Measurements from ENCODE around the gene OTX1. TPM values are rescaled to one million over a fixed set of nuclear protein-coding genes. Genes with fewer than 3 reads are reported as not detected.
"Not testable (repeated sequence)": the region's sequence is repeated elsewhere in the genome, so short reads cannot be mapped to it uniquely, and the experiment has no call there.

OTX1 gene
- not detected for total RNA-seq
- total RNA-seq: 0 reads per million in 2 donors

DNA sequence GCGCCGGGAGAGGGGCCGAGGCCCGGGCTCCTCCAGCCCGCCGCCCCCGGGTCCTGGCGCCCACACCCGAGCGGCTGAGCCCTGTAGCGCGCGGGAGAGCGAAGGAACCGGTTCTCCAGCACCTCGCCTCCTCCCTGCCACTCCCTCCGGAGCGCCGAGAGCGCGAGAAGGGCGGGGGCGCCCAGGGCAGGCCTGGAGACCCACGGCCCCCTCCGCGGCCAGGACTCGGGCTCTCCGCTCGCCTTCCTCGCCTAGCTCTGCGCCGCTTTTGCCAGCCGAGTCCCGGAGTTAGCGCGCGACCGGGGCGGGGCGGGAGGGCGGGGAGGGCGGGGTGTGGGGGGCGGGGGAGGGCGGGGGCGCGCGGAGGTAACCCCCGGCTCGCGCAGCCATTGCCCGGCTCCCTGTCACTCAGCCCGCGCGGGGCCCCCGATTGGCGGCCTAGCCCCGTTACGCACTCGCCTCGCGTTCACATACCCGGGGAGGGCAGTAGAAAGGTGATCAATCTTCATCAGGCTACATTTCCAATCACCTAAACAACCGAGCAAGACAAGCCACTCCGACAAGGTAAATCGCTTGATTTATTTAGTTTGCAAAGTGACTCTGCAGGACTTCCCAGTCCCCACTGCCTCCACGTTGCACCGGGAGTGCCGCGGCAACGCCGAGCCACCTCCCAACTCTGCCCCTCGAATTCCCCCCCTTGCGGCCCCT is at the start of gene OTX1:
OTX1 (plus strand) TSS at position 497 of the 708 bp plus-strand sequence. CDS start 2,161 bp downstream, outside the sequence.
- no peaks in the 10 kb centered on the region for H3K9me3 ChIP-seq (ENCODE audit: control insufficient read depth, low read length, poor library complexity, severe bottlenecking)
- H3K27ac Mint-ChIP-seq: peak within 1 kb of the TSS; percentile 67
- H3K4me3 Mint-ChIP-seq: peak within 1 kb of the TSS; percentile 95
- ATAC-seq: peak; percentile 76
- peaks cover 86% of the 10 kb centered on the region for H3K27me3 Mint-ChIP-seq
- peaks cover 7% of the 10 kb centered on the region for H3K36me3 Mint-ChIP-seq (ENCODE audit: low read depth)
- peaks cover 40% of the 10 kb centered on the region for H3K4me1 Mint-ChIP-seq
- DNase-seq: peak in 1 of 3 donors; percentile 31

DNA sequence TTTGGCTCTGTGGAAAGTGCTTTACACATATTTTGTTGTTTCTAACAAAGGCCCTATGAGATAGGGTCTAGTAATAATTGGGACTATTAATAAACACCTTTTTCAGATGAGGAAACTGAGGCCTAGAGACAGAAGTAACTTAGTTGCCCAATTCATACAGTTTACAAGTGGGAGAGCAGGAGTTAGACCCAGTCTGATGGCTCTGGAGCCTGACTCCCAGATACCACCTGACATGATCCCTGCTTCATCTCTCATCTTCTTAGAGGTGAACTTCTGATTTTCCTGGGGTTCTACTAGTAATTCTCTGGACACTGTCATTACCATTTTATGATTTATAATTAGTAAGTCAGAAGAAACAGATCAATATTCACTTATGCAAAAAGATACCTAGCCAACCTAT is 49.1 kb upstream of the OTX1 start:
- Mint-ChIP-seq H3K27me3 (no peaks in the 10 kb centered on the region), H3K4me3 (no peak overlapping the region), H3K27ac (no peak overlapping the region), H3K4me1 (no peaks in the 10 kb centered on the region), H3K36me3 (ENCODE audit: low read depth) (peaks cover 7% of the 10 kb centered on the region)
- DNase-seq: no peak
- H3K9me3 ChIP-seq (ENCODE audit: control insufficient read depth, low read length, poor library complexity, severe bottlenecking): no peaks in the 10 kb centered on the region
- ATAC-seq: no peak

DNA sequence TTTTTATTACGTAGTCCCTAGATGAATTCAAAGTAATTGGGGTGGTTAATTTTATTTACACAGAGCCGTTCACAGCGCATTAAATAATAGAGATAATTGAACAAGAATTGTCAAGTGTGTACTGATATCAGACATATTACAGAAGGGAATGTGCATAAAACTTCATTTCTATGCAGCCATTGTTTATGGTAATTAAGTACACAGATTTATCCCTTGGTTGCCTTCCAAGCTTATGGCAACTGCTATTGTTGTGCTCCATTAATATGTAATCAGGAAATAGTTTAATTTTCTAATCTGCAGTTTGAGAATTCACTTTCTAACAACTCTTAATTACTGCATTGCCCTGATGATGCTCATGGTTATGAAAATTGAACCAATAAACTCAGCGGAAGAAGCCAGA is 47.3 kb upstream of the OTX1 start:
- H3K27me3 Mint-ChIP-seq: no peaks in the 10 kb centered on the region
- ATAC-seq (no peak), DNase-seq (no peak)
- no peak overlapping the region for H3K27ac Mint-ChIP-seq
- peaks cover 2% of the 10 kb centered on the region for H3K36me3 Mint-ChIP-seq (ENCODE audit: low read depth)
- no peaks in the 10 kb centered on the region for H3K9me3 ChIP-seq (ENCODE audit: control insufficient read depth, low read length, poor library complexity, severe bottlenecking)
- no peak overlapping the region for H3K4me3 Mint-ChIP-seq
- H3K4me1 Mint-ChIP-seq: no peaks in the 10 kb centered on the region

DNA sequence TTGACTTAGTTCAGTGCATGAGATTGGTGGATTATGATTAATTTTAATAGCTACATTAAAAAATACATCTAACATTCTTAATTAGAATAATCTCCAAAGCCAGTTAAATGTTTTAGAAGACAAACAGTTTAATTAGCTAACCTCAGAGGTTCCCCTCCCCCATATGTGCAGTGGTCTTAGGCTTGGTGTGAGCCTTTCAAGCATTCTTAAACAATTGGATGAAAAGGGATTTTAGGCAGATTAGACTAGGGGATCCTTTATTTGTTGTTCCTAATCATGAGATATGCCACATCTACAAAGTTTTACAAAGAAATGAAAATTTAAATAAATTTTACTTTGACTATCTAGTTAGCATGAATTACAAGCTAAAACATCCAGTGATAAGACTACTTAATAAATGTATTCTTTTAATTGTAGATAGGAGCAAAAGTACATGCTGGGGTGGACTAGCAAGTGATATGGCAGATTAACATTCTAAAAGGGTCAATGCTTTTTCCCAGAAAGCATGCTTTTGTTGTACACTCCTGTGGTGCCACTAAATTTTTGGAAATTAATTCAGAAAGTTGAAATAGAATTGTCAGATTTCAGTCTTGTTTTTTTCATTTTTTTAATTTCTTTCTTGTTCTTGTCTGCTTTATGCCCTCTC is 42.7 kb upstream of the OTX1 start:
- DNase-seq: no peak
- no peaks in the 10 kb centered on the region for H3K27me3 Mint-ChIP-seq
- peaks cover 3% of the 10 kb centered on the region for H3K36me3 Mint-ChIP-seq (ENCODE audit: low read depth)
- no peaks in the 10 kb centered on the region for H3K4me1 Mint-ChIP-seq
- H3K4me3 Mint-ChIP-seq: no peak overlapping the region
- H3K27ac Mint-ChIP-seq: no peak overlapping the region
- no peak for ATAC-seq
- H3K9me3 ChIP-seq (ENCODE audit: control insufficient read depth, low read length, poor library complexity, severe bottlenecking): no peaks in the 10 kb centered on the region

DNA sequence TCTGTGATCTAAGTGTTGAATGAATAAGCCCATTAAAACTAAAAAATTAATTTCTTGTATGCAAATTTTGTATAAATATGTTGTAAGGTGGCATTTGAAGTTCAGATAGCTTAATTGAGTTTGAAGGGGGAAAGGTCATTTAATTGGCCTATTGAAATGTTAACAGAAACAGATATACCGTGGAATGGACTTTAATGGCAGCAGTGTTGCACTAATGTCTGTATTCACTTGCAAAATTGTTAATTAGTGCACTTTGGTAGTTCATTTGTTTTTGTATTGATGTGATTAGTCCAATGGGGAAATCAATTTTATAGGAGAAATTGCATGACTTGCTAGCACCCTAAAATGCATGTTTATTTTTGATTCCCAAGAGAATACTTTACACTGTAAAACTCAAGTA is 41.8 kb upstream of the OTX1 start:
- Mint-ChIP-seq H3K4me3 (no peak overlapping the region), H3K36me3 (ENCODE audit: low read depth) (peaks cover 3% of the 10 kb centered on the region), H3K4me1 (no peaks in the 10 kb centered on the region), H3K27me3 (no peaks in the 10 kb centered on the region), H3K27ac (no peak overlapping the region)
- DNase-seq: no peak
- H3K9me3 ChIP-seq (ENCODE audit: control insufficient read depth, low read length, poor library complexity, severe bottlenecking): no peaks in the 10 kb centered on the region
- no peak for ATAC-seq

DNA sequence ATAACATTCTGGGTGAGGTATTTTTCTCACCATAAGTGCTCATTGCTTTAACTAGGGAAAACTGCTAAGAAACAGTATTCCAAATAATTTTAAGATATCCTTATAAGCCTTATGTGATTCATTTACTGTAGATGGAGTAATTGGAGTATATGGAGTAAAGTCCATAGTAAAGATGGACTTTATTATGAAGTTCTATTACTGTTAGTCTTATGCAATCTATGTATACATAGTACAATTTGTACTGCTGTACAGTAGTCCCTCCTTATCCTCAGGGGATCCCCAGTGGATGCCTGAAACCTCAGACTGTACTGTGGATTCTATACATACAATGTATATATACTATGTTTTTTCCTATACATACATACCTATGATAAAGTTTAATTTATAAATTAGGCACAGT is 41.1 kb upstream of the OTX1 start:
- Mint-ChIP-seq H3K4me3 (no peak overlapping the region), H3K27ac (no peak overlapping the region), H3K27me3 (no peaks in the 10 kb centered on the region), H3K4me1 (no peaks in the 10 kb centered on the region), H3K36me3 (ENCODE audit: low read depth) (peaks cover 3% of the 10 kb centered on the region)
- DNase-seq: no peak
- no peak for ATAC-seq
- no peaks in the 10 kb centered on the region for H3K9me3 ChIP-seq (ENCODE audit: control insufficient read depth, low read length, poor library complexity, severe bottlenecking)

DNA sequence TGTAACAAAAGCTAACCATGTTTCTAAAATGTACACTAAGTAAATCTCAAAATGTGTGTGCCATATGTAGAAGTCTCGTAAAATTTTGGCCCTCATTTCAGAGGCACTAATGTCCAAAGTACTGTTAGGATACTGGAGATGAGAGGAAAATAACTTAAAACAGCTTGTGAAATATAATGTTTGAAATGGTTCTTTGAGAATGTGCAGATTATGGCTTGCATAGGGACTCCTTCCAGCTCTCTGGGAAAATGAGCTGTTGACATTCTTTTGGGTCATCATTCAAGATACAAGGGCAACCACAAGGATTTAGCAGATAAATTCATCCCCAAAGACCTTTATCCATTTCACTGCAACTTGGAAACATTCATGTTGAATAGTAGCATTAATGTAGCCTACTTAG is 38.1 kb upstream of the OTX1 start:
- H3K9me3 ChIP-seq (ENCODE audit: control insufficient read depth, low read length, poor library complexity, severe bottlenecking): no peaks in the 10 kb centered on the region
- DNase-seq (no peak), ATAC-seq (no peak)
- Mint-ChIP-seq H3K36me3 (ENCODE audit: low read depth) (peaks cover 3% of the 10 kb centered on the region), H3K27me3 (no peaks in the 10 kb centered on the region), H3K4me3 (no peak overlapping the region), H3K27ac (no peak overlapping the region), H3K4me1 (no peaks in the 10 kb centered on the region)

DNA sequence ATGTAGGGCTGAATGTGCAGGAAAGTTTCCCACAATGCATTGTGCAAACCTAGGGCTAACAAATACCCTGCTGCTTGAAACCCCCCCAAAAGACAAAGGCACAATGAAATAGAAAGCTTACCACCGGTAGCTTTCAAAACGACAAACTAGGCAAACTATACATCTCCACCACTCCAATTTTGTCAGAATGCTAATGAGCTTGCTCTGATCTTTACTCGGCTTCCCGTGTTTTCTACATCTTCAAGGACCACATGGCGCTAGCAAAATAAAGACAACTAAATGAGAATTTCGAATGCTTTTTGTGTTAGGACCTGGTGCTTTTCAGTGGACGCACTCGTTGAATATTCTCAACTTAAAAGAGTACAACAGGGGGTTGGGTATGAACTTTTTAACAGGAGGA is 37.2 kb upstream of the OTX1 start:
- Mint-ChIP-seq H3K27ac (no peak overlapping the region), H3K27me3 (no peaks in the 10 kb centered on the region), H3K36me3 (ENCODE audit: low read depth) (peaks cover 3% of the 10 kb centered on the region), H3K4me1 (no peaks in the 10 kb centered on the region), H3K4me3 (no peak overlapping the region)
- DNase-seq (no peak), ATAC-seq (no peak)
- H3K9me3 ChIP-seq (ENCODE audit: control insufficient read depth, low read length, poor library complexity, severe bottlenecking): no peaks in the 10 kb centered on the region

- DNase-seq (no peak), ATAC-seq (no peak)
- Mint-ChIP-seq H3K27ac (no peak overlapping the region), H3K4me3 (no peak overlapping the region), H3K27me3 (no peaks in the 10 kb centered on the region), H3K36me3 (ENCODE audit: low read depth) (peaks cover 3% of the 10 kb centered on the region), H3K4me1 (no peaks in the 10 kb centered on the region)
- H3K9me3 ChIP-seq (ENCODE audit: control insufficient read depth, low read length, poor library complexity, severe bottlenecking): no peaks in the 10 kb centered on the region
Measured at GRCh38 chr2:63015389-63015788, 35.2 kb upstream of the OTX1 start.

GRCh38 chr2:63018439-63018838 is 32.2 kb upstream of the OTX1 start:
- Mint-ChIP-seq H3K36me3 (ENCODE audit: low read depth) (peaks cover 5% of the 10 kb centered on the region), H3K27me3 (no peaks in the 10 kb centered on the region), H3K4me1 (peaks cover 2% of the 10 kb centered on the region), H3K27ac (no peak overlapping the region), H3K4me3 (no peak overlapping the region)
- no peak for ATAC-seq
- no peaks in the 10 kb centered on the region for H3K9me3 ChIP-seq (ENCODE audit: control insufficient read depth, low read length, poor library complexity, severe bottlenecking)
- no peak for DNase-seq

DNA sequence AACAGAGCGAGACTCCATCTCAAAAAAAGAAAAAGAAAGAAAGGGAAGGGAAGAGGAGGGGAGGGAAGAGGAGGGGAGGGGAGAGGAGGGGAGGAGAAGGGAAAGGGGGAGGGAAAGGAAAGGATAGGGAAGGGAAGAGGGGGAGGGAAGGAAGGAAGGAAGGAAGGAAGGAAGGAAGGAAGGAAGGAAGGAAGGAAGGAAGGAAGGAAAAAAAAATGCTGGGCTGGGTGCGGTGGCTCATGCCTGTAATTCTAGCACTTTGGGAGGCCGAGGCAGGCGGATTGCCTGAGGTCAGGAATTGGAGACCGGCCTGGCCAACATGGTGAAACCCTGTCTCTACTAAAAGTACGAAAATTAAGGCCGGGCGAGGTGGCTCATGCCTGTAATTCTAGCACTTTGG is 30.9 kb upstream of the OTX1 start:
- H3K9me3 ChIP-seq (ENCODE audit: control insufficient read depth, low read length, poor library complexity, severe bottlenecking); H3K4me1 Mint-ChIP-seq; H3K36me3 Mint-ChIP-seq (ENCODE audit: low read depth); H3K4me3 Mint-ChIP-seq; DNase-seq; H3K27me3 Mint-ChIP-seq; ATAC-seq: not testable (repeated sequence)
- peak overlapping the region; percentile 51 for H3K27ac Mint-ChIP-seq

DNA sequence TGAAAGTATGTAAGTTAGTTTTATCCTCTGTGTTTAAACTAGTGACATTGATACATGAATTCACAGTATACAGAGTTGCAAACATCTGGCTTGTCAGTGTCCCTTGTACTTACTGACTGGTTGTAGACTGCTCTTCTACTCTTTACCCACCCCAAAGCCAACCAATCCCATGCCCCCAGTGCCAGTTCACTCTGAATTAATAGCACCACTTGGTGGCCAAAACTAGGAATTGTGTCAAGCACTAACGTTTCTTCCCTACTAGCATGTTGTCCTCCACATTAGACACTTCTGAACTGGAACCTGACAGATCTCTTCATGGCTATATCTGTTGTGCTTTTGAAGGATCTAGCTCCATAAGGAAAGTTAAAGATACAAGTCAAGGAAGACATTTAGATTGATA is 27.2 kb upstream of the OTX1 start:
- no peak overlapping the region for H3K4me3 Mint-ChIP-seq
- ATAC-seq: no peak
- H3K9me3 ChIP-seq (ENCODE audit: control insufficient read depth, low read length, poor library complexity, severe bottlenecking): no peaks in the 10 kb centered on the region
- H3K36me3 Mint-ChIP-seq (ENCODE audit: low read depth): peaks cover 5% of the 10 kb centered on the region
- no peak for DNase-seq
- no peaks in the 10 kb centered on the region for H3K27me3 Mint-ChIP-seq
- peaks cover 2% of the 10 kb centered on the region for H3K4me1 Mint-ChIP-seq
- no peak overlapping the region for H3K27ac Mint-ChIP-seq

DNA sequence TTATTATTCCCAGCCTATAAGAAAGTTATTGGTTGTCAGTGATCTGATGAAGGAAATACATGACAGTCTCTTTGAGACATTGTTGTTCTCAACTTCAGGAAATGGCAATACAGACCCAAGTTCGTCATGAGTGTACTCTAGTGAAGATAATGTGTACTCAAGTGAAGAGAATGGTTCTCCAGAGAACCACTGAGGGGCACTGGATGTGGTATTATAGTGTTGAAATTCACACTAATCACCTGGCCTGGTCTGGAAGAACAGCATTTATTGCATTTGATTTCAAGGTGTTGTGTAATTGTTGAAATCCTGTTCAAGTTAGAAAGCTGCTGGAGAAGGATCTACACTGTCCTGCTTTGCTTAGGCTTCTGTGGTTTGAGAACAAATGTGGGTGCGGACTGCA is 23.4 kb upstream of the OTX1 start:
- no peak overlapping the region for H3K4me3 Mint-ChIP-seq
- H3K4me1 Mint-ChIP-seq: no peaks in the 10 kb centered on the region
- ATAC-seq (no peak), DNase-seq (no peak)
- no peak overlapping the region for H3K27ac Mint-ChIP-seq
- no peaks in the 10 kb centered on the region for H3K9me3 ChIP-seq (ENCODE audit: control insufficient read depth, low read length, poor library complexity, severe bottlenecking)
- peaks cover under 1% of the 10 kb centered on the region for H3K36me3 Mint-ChIP-seq (ENCODE audit: low read depth)
- H3K27me3 Mint-ChIP-seq: no peaks in the 10 kb centered on the region

- Mint-ChIP-seq H3K4me1 (no peaks in the 10 kb centered on the region), H3K27me3 (no peaks in the 10 kb centered on the region), H3K36me3 (ENCODE audit: low read depth) (no peaks in the 10 kb centered on the region), H3K27ac (no peak overlapping the region), H3K4me3 (no peak overlapping the region)
- DNase-seq: no peak
- H3K9me3 ChIP-seq (ENCODE audit: control insufficient read depth, low read length, poor library complexity, severe bottlenecking): no peaks in the 10 kb centered on the region
- no peak for ATAC-seq
Measured at GRCh38 chr2:63029058-63029457, 21.6 kb upstream of the OTX1 start.
